ENCODE results near the gene MRPS24.
"Not testable (repeated sequence)": the region's sequence is repeated elsewhere in the genome, so short reads cannot be mapped to it uniquely, and the experiment has no call there.

Gene MRPS24

GRCh38 chr7:43869006-43869866, at the start of gene MRPS24:
Gene MRPS24, minus strand, starts transcription at chr7:43869517. Its CDS starts 22 bp downstream, at chr7:43869495.
- DNase-seq (ENCODE audit: low read depth in 3 of 3) = peak; percentile 91 to 97 (median 93)

- DNase-seq (ENCODE audit: low read depth in 3 of 3) = no peak
These were observed 46.6 kb upstream of the MRPS24 start for GRCh38 chr7:43915907-43916306.

- DNase-seq (ENCODE audit: low read depth in 3 of 3) = no peak
These were observed 45.5 kb upstream of the MRPS24 start for GRCh38 chr7:43914795-43915194.

- peak in 2 of 3 experiments; percentile 18 to 46 for DNase-seq (ENCODE audit: low read depth in 3 of 3)
These were observed 37.2 kb upstream of the MRPS24 start, which contains the start of gene URGCP for GRCh38 chr7:43906331-43907010. Gene URGCP, minus strand, starts transcription at chr7:43906596. Its CDS starts 21 bp downstream, at chr7:43906575.

- DNase-seq (ENCODE audit: low read depth in 3 of 3) = peak in 1 of 3 experiments; percentile 14
These were observed 36.6 kb upstream of the MRPS24 start for GRCh38 chr7:43905956-43906330.

- no peak for DNase-seq (ENCODE audit: low read depth in 3 of 3)
These were observed 36.1 kb upstream of the MRPS24 start for GRCh38 chr7:43905209-43905946.

GRCh38 chr7:43904533-43905208, 35.4 kb upstream of the MRPS24 start:
- no peak for DNase-seq (ENCODE audit: low read depth in 3 of 3)

- DNase-seq (ENCODE audit: low read depth in 3 of 3) = no peak
These were observed 33.3 kb upstream of the MRPS24 start for GRCh38 chr7:43902542-43903054.

GRCh38 chr7:43898571-43898970, 29.3 kb upstream of the MRPS24 start:
- DNase-seq (ENCODE audit: low read depth in 3 of 3) = not testable (repeated sequence)

- DNase-seq (ENCODE audit: low read depth in 3 of 3) = no peak
These were observed 26.6 kb upstream of the MRPS24 start for GRCh38 chr7:43895847-43896415.

- DNase-seq (ENCODE audit: low read depth in 3 of 3) = no peak
These were observed 22.0 kb upstream of the MRPS24 start for GRCh38 chr7:43891069-43891955.

GRCh38 chr7:43890468-43890867, 21.2 kb upstream of the MRPS24 start:
- DNase-seq (ENCODE audit: low read depth in 3 of 3) = no peak

- no peak for DNase-seq (ENCODE audit: low read depth in 3 of 3)
These were observed 20.0 kb upstream of the MRPS24 start for GRCh38 chr7:43888993-43889945.

GRCh38 chr7:43884617-43885016, 15.3 kb upstream of the MRPS24 start:
- DNase-seq (ENCODE audit: low read depth in 3 of 3) = no peak

- DNase-seq (ENCODE audit: low read depth in 3 of 3) = no peak
These were observed 14.9 kb upstream of the MRPS24 start for GRCh38 chr7:43884209-43884608.

- no peak for DNase-seq (ENCODE audit: low read depth in 3 of 3)
These were observed 11.3 kb upstream of the MRPS24 start for GRCh38 chr7:43880596-43880995.

GRCh38 chr7:43879477-43879876, 10.2 kb upstream of the MRPS24 start:
- no peak for DNase-seq (ENCODE audit: low read depth in 3 of 3)

GRCh38 chr7:43878867-43879266, 9.6 kb upstream of the MRPS24 start:
- DNase-seq (ENCODE audit: low read depth in 3 of 3) = no peak
